ENCODE measurements around the gene CREB3L2. TPM values are rescaled to one million over a fixed set of nuclear protein-coding genes. Genes with fewer than 3 reads are reported as not detected.

Gene CREB3L2
- total and polyA plus RNA-seq, 4 experiments from 2014 or later = 6.8 to 41.3 (median 28.3) TPM

GRCh38 chr7:138002828-138003189 is 923 bp upstream of the CREB3L2 start:
- H3K27ac Mint-ChIP-seq = peak overlapping the region; percentile 81 to 98 (median 92)
- peaks cover 7 to 9% of the 10 kb centered on the region in 2 donors for H3K36me3 Mint-ChIP-seq
- H3K27me3 Mint-ChIP-seq = no peaks in the 10 kb centered on the region
- Histone ChIP-seq H3K4me1 (ENCODE audit: insufficient read depth, low read length) (peaks cover 36% of the 10 kb centered on the region), H3K9me3 (ENCODE audit: control insufficient read depth in 1 of 2, low read length in 2 of 2) (no peaks in the 10 kb centered on the region), H3K27me3 (ENCODE audit: insufficient read depth, low read length) (no peaks in the 10 kb centered on the region), H3K27ac (ENCODE audit: low read depth, low read length) (peak overlapping the region; percentile 87), H3K36me3 (ENCODE audit: insufficient read depth, low read length) (no peaks in the 10 kb centered on the region), H3K4me3 (ENCODE audit: low read length in 2 of 2) (no peak overlapping the region)
- ChIA-PET POLR2A (ENCODE audit: partially characterized antibody) (interaction anchor here (1.5 to 4.4 kb wide), 4 partner anchors 36 to 108 kb away, joined by 3 to 28 read pairs (median 8); no protein-coding TSS in a partner anchor), CTCF (ENCODE audit: partially characterized antibody) (interaction anchor here (0.8 to 14.9 kb wide), 27 partner anchors 9 to 1372 kb away, joined by 3 to 594 read pairs (median 4); no protein-coding TSS in a partner anchor)
- intact Hi-C loops (cut with micrococcal nuclease) = loop anchor here (1.0 to 2.0 kb wide), 5 partner anchors 68 to 1102 kb away; partner anchors contain the start of gene TRIM24
- H3K4me3 Mint-ChIP-seq = peak overlapping the region in 7 of 8 donors; percentile 94 to 98 (median 95)
- H3K4me1 Mint-ChIP-seq = peaks cover 28 to 50% (median 34%) of the 10 kb centered on the region in 4 donors
- H3K9me3 Mint-ChIP-seq = no peaks in the 10 kb centered on the region
- DNase-seq = no peak

- Histone ChIP-seq H3K36me3 (ENCODE audit: insufficient read depth, low read length) (no peaks in the 10 kb centered on the region), H3K9me3 (ENCODE audit: control insufficient read depth in 1 of 2, low read length in 2 of 2) (no peaks in the 10 kb centered on the region), H3K27me3 (ENCODE audit: insufficient read depth, low read length) (no peaks in the 10 kb centered on the region), H3K27ac (ENCODE audit: low read depth, low read length) (peak overlapping the region; percentile 87), H3K4me1 (ENCODE audit: insufficient read depth, low read length) (peaks cover 37% of the 10 kb centered on the region), H3K4me3 (ENCODE audit: low read length in 2 of 2) (peak overlapping the region; percentile 86 to 99)
- ChIA-PET CTCF (ENCODE audit: partially characterized antibody) (interaction anchor here (0.7 to 14.9 kb wide), 28 partner anchors 8 to 1372 kb away, joined by 3 to 594 read pairs (median 4); no protein-coding TSS in a partner anchor), POLR2A (ENCODE audit: partially characterized antibody) (interaction anchor here (0.7 to 4.4 kb wide), 6 partner anchors 10 to 108 kb away, joined by 3 to 28 read pairs (median 5); no protein-coding TSS in a partner anchor)
- DNase-seq = peak; percentile 98 to 99 (median 99)
- Mint-ChIP-seq H3K4me3 (peak overlapping the region; percentile 93 to 98 (median 95)), H3K27me3 (no peaks in the 10 kb centered on the region), H3K4me1 (peaks cover 28 to 50% (median 35%) of the 10 kb centered on the region in 4 donors), H3K27ac (peak overlapping the region; percentile 81 to 98 (median 92)), H3K9me3 (no peaks in the 10 kb centered on the region), H3K36me3 (peaks cover 7 to 9% of the 10 kb centered on the region in 2 donors)
- intact Hi-C loops (cut with micrococcal nuclease) = loop anchor here (1.0 to 2.0 kb wide), 5 partner anchors 67 to 1103 kb away; partner anchors contain the start of gene TRIM24
These were observed 376 bp upstream of the CREB3L2 start for GRCh38 chr7:138002096-138002827.

- H3K4me1 Mint-ChIP-seq = peaks cover 36 to 68% (median 51%) of the 10 kb centered on the region in 4 donors
- H3K4me1 ChIP-seq (ENCODE audit: insufficient read depth, low read length) = peaks cover 51% of the 10 kb centered on the region
- peak overlapping the region in 1 of 2 donors; percentile 86 for H3K4me3 ChIP-seq (ENCODE audit: low read length in 2 of 2)
- no peak for DNase-seq
- no peaks in the 10 kb centered on the region for H3K36me3 ChIP-seq (ENCODE audit: insufficient read depth, low read length)
- no peaks in the 10 kb centered on the region for H3K27me3 ChIP-seq (ENCODE audit: insufficient read depth, low read length)
- intact Hi-C loops (cut with micrococcal nuclease) = no loop called here
- H3K27ac ChIP-seq (ENCODE audit: low read depth, low read length) = no peak overlapping the region
- no peaks in the 10 kb centered on the region for H3K27me3 Mint-ChIP-seq
- ChIA-PET CTCF (ENCODE audit: partially characterized antibody) (interaction anchor here (1.5 to 14.9 kb wide), 5 partner anchors 7 to 96 kb away, joined by 3 to 594 read pairs (median 6); no protein-coding TSS in a partner anchor), POLR2A (ENCODE audit: partially characterized antibody) (interaction anchor here (0.5 to 4.4 kb wide), 2 partner anchors 66 to 92 kb away, joined by 3 to 28 read pairs; no protein-coding TSS in a partner anchor)
- peaks cover 12% of the 10 kb centered on the region in 2 donors for H3K36me3 Mint-ChIP-seq
- H3K9me3 ChIP-seq (ENCODE audit: control insufficient read depth in 1 of 2, low read length in 2 of 2) = no peaks in the 10 kb centered on the region
- no peaks in the 10 kb centered on the region for H3K9me3 Mint-ChIP-seq
- peak overlapping the region; percentile 29 to 98 (median 86) for H3K27ac Mint-ChIP-seq
- H3K4me3 Mint-ChIP-seq = peak overlapping the region; percentile 57 to 98 (median 95)
These were observed 1.7 kb downstream of the CREB3L2 start for GRCh38 chr7:138000081-138000701.

GRCh38 chr7:137999496-138000080 is 2.3 kb downstream of the CREB3L2 start:
- intact Hi-C loops (cut with micrococcal nuclease) = no loop called here
- Histone ChIP-seq H3K9me3 (ENCODE audit: control insufficient read depth in 1 of 2, low read length in 2 of 2) (no peaks in the 10 kb centered on the region), H3K27ac (ENCODE audit: low read depth, low read length) (no peak overlapping the region), H3K27me3 (ENCODE audit: insufficient read depth, low read length) (no peaks in the 10 kb centered on the region), H3K36me3 (ENCODE audit: insufficient read depth, low read length) (no peaks in the 10 kb centered on the region), H3K4me1 (ENCODE audit: insufficient read depth, low read length) (peaks cover 51% of the 10 kb centered on the region), H3K4me3 (ENCODE audit: low read length in 2 of 2) (no peak overlapping the region)
- peaks cover 12% of the 10 kb centered on the region in 2 donors for H3K36me3 Mint-ChIP-seq
- DNase-seq = no peak
- H3K27me3 Mint-ChIP-seq = no peaks in the 10 kb centered on the region
- ChIA-PET POLR2A (ENCODE audit: partially characterized antibody) (interaction anchor here (0.5 to 4.4 kb wide), 2 partner anchors 65 to 91 kb away, joined by 3 to 28 read pairs; no protein-coding TSS in a partner anchor), CTCF (ENCODE audit: partially characterized antibody) (interaction anchor here (1.1 to 14.9 kb wide), 6 partner anchors 8 to 95 kb away, joined by 3 to 594 read pairs (median 5); no protein-coding TSS in a partner anchor)
- H3K9me3 Mint-ChIP-seq = no peaks in the 10 kb centered on the region
- H3K4me1 Mint-ChIP-seq = peaks cover 36 to 73% (median 51%) of the 10 kb centered on the region in 4 donors
- H3K27ac Mint-ChIP-seq = peak overlapping the region in 5 of 7 donors; percentile 29 to 94 (median 49)
- peak overlapping the region in 7 of 8 donors; percentile 93 to 98 (median 95) for H3K4me3 Mint-ChIP-seq

GRCh38 chr7:137998250-137998649 is 3.6 kb downstream of the CREB3L2 start:
- H3K27ac Mint-ChIP-seq = no peak overlapping the region

GRCh38 chr7:137996871-137997270 is 5.0 kb downstream of the CREB3L2 start:
- Mint-ChIP-seq H3K4me3 (peak overlapping the region in 4 of 8 donors; percentile 24 to 70 (median 56)), H3K4me1 (peaks cover 44 to 88% (median 62%) of the 10 kb centered on the region in 4 donors), H3K9me3 (peaks cover 0 to 2% (median 0%) of the 10 kb centered on the region in 8 donors), H3K36me3 (peaks cover 9 to 26% of the 10 kb centered on the region in 2 donors), H3K27ac (peak overlapping the region in 3 of 7 donors; percentile 58 to 88 (median 65)), H3K27me3 (no peaks in the 10 kb centered on the region)
- H3K4me3 ChIP-seq (ENCODE audit: low read length in 2 of 2) = no peak overlapping the region
- H3K9me3 ChIP-seq (ENCODE audit: control insufficient read depth in 1 of 2, low read length in 2 of 2) = no peaks in the 10 kb centered on the region
- no peaks in the 10 kb centered on the region for H3K36me3 ChIP-seq (ENCODE audit: insufficient read depth, low read length)
- POLR2A ChIA-PET (ENCODE audit: partially characterized antibody) = no interaction called here
- no peaks in the 10 kb centered on the region for H3K27me3 ChIP-seq (ENCODE audit: insufficient read depth, low read length)
- peaks cover 60% of the 10 kb centered on the region for H3K4me1 ChIP-seq (ENCODE audit: insufficient read depth, low read length)
- no peak for DNase-seq
- CTCF ChIA-PET (ENCODE audit: partially characterized antibody) = interaction anchor here (1.7 kb wide), 1 partner anchor 22 kb away, joined by 3 read pairs; no protein-coding TSS in a partner anchor
- H3K27ac ChIP-seq (ENCODE audit: low read depth, low read length) = no peak overlapping the region
- intact Hi-C loops (cut with micrococcal nuclease) = no loop called here

More at GRCh38 chr7:137998250-137998649, 3.6 kb downstream of the CREB3L2 start:
- H3K4me1 ChIP-seq (ENCODE audit: insufficient read depth, low read length) = peaks cover 54% of the 10 kb centered on the region
- Mint-ChIP-seq H3K4me3 (no peak overlapping the region), H3K36me3 (peaks cover 12 to 15% of the 10 kb centered on the region in 2 donors), H3K9me3 (peaks cover 0 to under 1% (median 0%) of the 10 kb centered on the region in 8 donors), H3K4me1 (peaks cover 38 to 83% (median 57%) of the 10 kb centered on the region in 4 donors), H3K27me3 (no peaks in the 10 kb centered on the region)
- H3K9me3 ChIP-seq (ENCODE audit: control insufficient read depth in 1 of 2, low read length in 2 of 2) = no peaks in the 10 kb centered on the region
- DNase-seq = no peak
- no peak overlapping the region for H3K4me3 ChIP-seq (ENCODE audit: low read length in 2 of 2)
- POLR2A ChIA-PET (ENCODE audit: partially characterized antibody) = no interaction called here
- no peaks in the 10 kb centered on the region for H3K27me3 ChIP-seq (ENCODE audit: insufficient read depth, low read length)
- intact Hi-C loops (cut with micrococcal nuclease) = no loop called here
- H3K27ac ChIP-seq (ENCODE audit: low read depth, low read length) = no peak overlapping the region
- H3K36me3 ChIP-seq (ENCODE audit: insufficient read depth, low read length) = no peaks in the 10 kb centered on the region
- CTCF ChIA-PET (ENCODE audit: partially characterized antibody) = interaction anchor here (1.8 to 14.9 kb wide), 3 partner anchors 9 to 94 kb away, joined by 6 to 594 read pairs (median 11); no protein-coding TSS in a partner anchor
